DOHH2 (cell line): ENCODE data around the gene PAPLN.

Source experiments
- CTCF ChIP-seq: fragments of 200-600 bp; sonication (generic); IDR thresholded peaks from one replicate; pipeline ENCODE4 v1.5.1; 2014; ENCODE audit warnings: antibody characterized with exemption, mild to moderate bottlenecking, low read depth, low read length; ENCODE audit not compliant: poor library complexity, severe bottlenecking
- EZH2phosphoT487 ChIP-seq: fragments of 200-600 bp; sonication (generic); IDR thresholded peaks from 2 replicates; pipeline ENCODE4 v1.6.1; 2017; ENCODE audit warnings: borderline replicate concordance, mild to moderate bottlenecking, antibody characterized with exemption, low read length, moderate library complexity, mixed read lengths

GRCh38 chr14:73287071-73287470, 49.8 kb downstream of the PAPLN start:
- TF ChIP-seq CTCF = no peak
- TF ChIP-seq EZH2phosphoT487 = no peak
